Body of pancreas (tissue), 4 donors: ENCODE data around the gene PCSK1N.
"Not testable (repeated sequence)": the region's sequence is repeated elsewhere in the genome, so short reads cannot be mapped to it uniquely, and the experiment has no call there.

ENCODE experiments used
- CTCF ChIP-seq, 7 experiments: fragments of 450-650 bp in 4 of 7; fragments of 200-600 bp in 3 of 7; sonication (generic) in 3 of 7; IDR thresholded peaks; one replicate each; pipeline ENCODE4 v1.5.1; 2016 to 2019; ENCODE audit warnings: antibody characterized with exemption in 7 of 7
- POLR2A ChIP-seq, 3 donors: fragments of 450-650 bp; IDR thresholded peaks; one replicate each; pipeline ENCODE4 v1.6.1; 2016; ENCODE audit warnings: antibody characterized with exemption in 3 of 3, mild to moderate bottlenecking in 2 of 3

- TF ChIP-seq CTCF, POLR2A (IDR thresholded peaks at IDR 0.05): not testable (repeated sequence)
These were observed 41.5 kb upstream of the PCSK1N start for GRCh38 chrX:48876944-48877343.
